GM12878 (cell line): ENCODE results near the gene MIXL1. TPM values are rescaled to one million over a fixed set of nuclear protein-coding genes. Genes with fewer than 3 reads are reported as not detected.

Experiments
- ATAC-seq: fragments of 200-7000 bp; cut with Tn5 transposase; 3 replicates; pipeline ENCODE4 v1.9.1; 2020; ENCODE audit warnings: mild to moderate bottlenecking, moderate library complexity
- BruUV-seq: library from RNA; stranded (reverse); fragments of 400-500 nt; replicated peaks from 2 replicates; lab custom pipeline; 2021; lab: Mats Ljungman, UMichigan
- CTCF ChIA-PET: fragments of 300-600 bp; sonication (Branson Sonifier 250); formaldehyde crosslinking; extraction: SDS; loops from one replicate; lab custom pipeline; 2021; ENCODE audit warnings: inconsistent platforms; lab: Yijun Ruan, JAX
- POLR2A ChIA-PET: fragments of 350-600 bp; formaldehyde crosslinking; extraction: SDS; loops from one replicate; lab custom pipeline; 2021; ENCODE audit warnings: inconsistent platforms; lab: Charles Lee
- RAD21 ChIA-PET: fragments of 300-600 bp; sonication (Branson Sonifier 250); formaldehyde crosslinking; loops from one replicate; lab custom pipeline; 2023; ENCODE audit warnings: antibody characterized with exemption; ENCODE audit not compliant: unreplicated experiment; lab: Charles Lee
- SMC1A ChIA-PET: fragments of 300-600 bp; sonication (Branson Sonifier 250); formaldehyde crosslinking; loops from one replicate; lab custom pipeline; 2023; ENCODE audit not compliant: unreplicated experiment, uncharacterized antibody; lab: Charles Lee
- DNase-seq: peaks from one replicate; pipeline ENCODE4 v3.0.0-alpha.2; 2011; ENCODE audit warnings: low read depth, low spot score
- FAIRE-seq: peaks from 3 replicates; lab custom pipeline; 2011; peaks lifted over from hg19 to GRCh38; lab: Jason Lieb, UNC
- H2AFZ ChIP-seq: 2 replicates; pipeline ENCODE4 v1.6.0; 2011; ENCODE audit warnings: low read depth, low read length, control low read depth; ENCODE audit not compliant: control insufficient read depth
- H3K27ac ChIP-seq: 2 replicates; pipeline ENCODE4 v1.5.1; 2011; ENCODE audit warnings: control low read depth; ENCODE audit not compliant: control insufficient read depth, insufficient read depth
- H3K27me3 ChIP-seq, 2 experiments: replicated peaks in 1 of 2; 2 replicates each; pipeline versions ENCODE4 v1.6.0 to v1.6.1; 2011; ENCODE audit warnings: low read length in 1 of 2; ENCODE audit not compliant: control insufficient read depth in 2 of 2, insufficient read depth in 2 of 2
- H3K36me3 ChIP-seq, 2 experiments: 2 replicates each; pipeline ENCODE4 v1.5.1; 2011; ENCODE audit warnings: low read length in 1 of 2; ENCODE audit not compliant: control insufficient read depth in 2 of 2, insufficient read depth in 2 of 2
- H3K4me1 ChIP-seq: 2 replicates; pipeline ENCODE4 v1.6.1; 2011; ENCODE audit warnings: mild to moderate bottlenecking, low read length, moderate library complexity, mixed read lengths; ENCODE audit not compliant: control insufficient read depth, insufficient read depth
- H3K4me2 ChIP-seq: 2 replicates; pipeline ENCODE4 v1.6.0; 2011; ENCODE audit warnings: control low read depth; ENCODE audit not compliant: control insufficient read depth, insufficient read depth
- H3K4me3 ChIP-seq: fragments of 200-600 bp; sonication (generic); 2 replicates; pipeline ENCODE4 v1.5.1; 2016
- H3K79me2 ChIP-seq: 2 replicates; pipeline ENCODE4 v1.6.0; 2011; ENCODE audit warnings: low read length; ENCODE audit not compliant: control insufficient read depth, insufficient read depth
- H3K9ac ChIP-seq: 2 replicates; pipeline ENCODE4 v1.8.0; 2011; ENCODE audit warnings: low read length, control low read depth, mixed read lengths; ENCODE audit not compliant: control insufficient read depth, insufficient read depth
- H3K9me3 ChIP-seq: replicated peaks from 3 replicates; pipeline ENCODE4 v1.5.1; 2011; ENCODE audit warnings: mild to moderate bottlenecking, low read length; ENCODE audit not compliant: control insufficient read depth, insufficient read depth
- H4K20me1 ChIP-seq: 2 replicates; pipeline ENCODE4 v1.6.0; 2011; ENCODE audit not compliant: control insufficient read depth, insufficient read depth
- CBX5 ChIP-seq: sonication (generic); IDR thresholded peaks from 2 replicates; pipeline ENCODE4 v1.6.1; 2016; ENCODE audit warnings: low read depth, moderate library complexity, mild to moderate bottlenecking, inconsistent platforms
- HCFC1 ChIP-seq: fragments of 150-350 bp; IDR thresholded peaks from 2 replicates; pipeline ENCODE4 v1.6.1; 2014; ENCODE audit warnings: low read length
- JUND ChIP-seq: IDR thresholded peaks from 2 replicates; pipeline ENCODE4 v1.6.1; 2012; ENCODE audit warnings: low read depth, mild to moderate bottlenecking, low read length, improper control_type of control experiment, moderate library complexity
- NFXL1 ChIP-seq: fragments of 450-650 bp; IDR thresholded peaks from 2 replicates; pipeline ENCODE4 v1.6.1; 2017; ENCODE audit warnings: antibody characterized with exemption, mild to moderate bottlenecking, borderline replicate concordance
- NR2C2 ChIP-seq: IDR thresholded peaks from 2 replicates; pipeline ENCODE4 v1.6.1; 2011; ENCODE audit warnings: borderline replicate concordance, low read depth; ENCODE audit not compliant: control insufficient read depth, insufficient read length
- PKNOX1 ChIP-seq: fragments of 450-650 bp; IDR thresholded peaks from 2 replicates; pipeline ENCODE4 v1.6.1; 2016; ENCODE audit warnings: mild to moderate bottlenecking
- SIN3A ChIP-seq: IDR thresholded peaks from 2 replicates; pipeline ENCODE4 v1.6.1; 2012; ENCODE audit warnings: low read depth, low read length, improper control_type of control experiment
- ZBTB33 ChIP-seq: fragments of 450-650 bp; IDR thresholded peaks from 2 replicates; pipeline ENCODE4 v1.6.1; 2017; ENCODE audit warnings: mild to moderate bottlenecking
- WGBS: methylation state at CpG from one replicate; pipeline ENCODE4 v1.1.6; 2016; ENCODE audit warnings: low lambda C conversion rate; ENCODE audit not compliant: insufficient replicate concordance, insufficient coverage; ENCODE audit errors: missing lambda C conversion rate; 5-methylcytosine and 5-hydroxymethylcytosine counted together
- in situ Hi-C: fragments of 300-500 bp; cut with MboI; formaldehyde crosslinking; loops from 9 replicates; pipeline ENCODE4 v1.14.3; 2018; ENCODE audit warnings: mixed read lengths
- intact Hi-C: fragments of 100-400 bp; cut with micrococcal nuclease; formaldehyde crosslinking; loops from one replicate; pipeline ENCODE4 v1.14.2; 2022; ENCODE audit not compliant: unreplicated experiment
- polyA plus RNA-seq, 11 experiments: library from polyadenylated mRNA; depleted of rRNA in 4 of 11; unstranded in 6 of 11; stranded (reverse) in 5 of 11; fragments of >200 nt; fragmentation: Nextera tagmentation in 4 of 11; fragmentation: Illumina TruSeq in 1 of 11; extraction: Ambion mirVana in 4 of 11; extraction: Trizol in 1 of 11; gene quantifications; 1 replicate in 1 of 11; 2 replicates in 10 of 11; pipeline versions ENCODE4 v1.2.1 to v1.2.3, GENCODE V29; 2011 to 2016; ENCODE audit warnings: inconsistent platforms in 2 of 11, missing spikeins in 2 of 11, low read depth in 1 of 11
- total RNA-seq, 4 experiments: library from RNA; depleted of rRNA in 3 of 4; stranded (reverse); fragments of >200 nt in 3 of 4; fragmentation: Illumina TruSeq in 1 of 4; extraction: Trizol in 1 of 4; gene quantifications; 2 replicates each; pipeline versions ENCODE4 v1.2.1 to v1.2.3, GENCODE V29; 2013 to 2021
- TF ChIP-seq, protein P1 (sequence below): IDR thresholded peaks from 2 replicates; pipeline ENCODE4 v1.6.1; 2012; ENCODE audit warnings: mild to moderate bottlenecking, low read depth, low read length
- TF ChIP-seq, protein P2 (sequence below): fragments of 450-650 bp; IDR thresholded peaks from 2 replicates; pipeline ENCODE4 v1.6.1; 2017; ENCODE audit warnings: mild to moderate bottlenecking, moderate library complexity
- TF ChIP-seq, protein P3 (sequence below): IDR thresholded peaks from 2 replicates; pipeline ENCODE4 v1.6.1; 2012; ENCODE audit warnings: low read length, inconsistent platforms

The MIXL1 gene
- total and polyA plus RNA-seq, 10 of the 15 experiments (the other 5 are each of a cell fraction or from before 2014, with no cell fraction given) = 0.11 to 0.25 (median 0.20) TPM; not detected in 2

DNA sequence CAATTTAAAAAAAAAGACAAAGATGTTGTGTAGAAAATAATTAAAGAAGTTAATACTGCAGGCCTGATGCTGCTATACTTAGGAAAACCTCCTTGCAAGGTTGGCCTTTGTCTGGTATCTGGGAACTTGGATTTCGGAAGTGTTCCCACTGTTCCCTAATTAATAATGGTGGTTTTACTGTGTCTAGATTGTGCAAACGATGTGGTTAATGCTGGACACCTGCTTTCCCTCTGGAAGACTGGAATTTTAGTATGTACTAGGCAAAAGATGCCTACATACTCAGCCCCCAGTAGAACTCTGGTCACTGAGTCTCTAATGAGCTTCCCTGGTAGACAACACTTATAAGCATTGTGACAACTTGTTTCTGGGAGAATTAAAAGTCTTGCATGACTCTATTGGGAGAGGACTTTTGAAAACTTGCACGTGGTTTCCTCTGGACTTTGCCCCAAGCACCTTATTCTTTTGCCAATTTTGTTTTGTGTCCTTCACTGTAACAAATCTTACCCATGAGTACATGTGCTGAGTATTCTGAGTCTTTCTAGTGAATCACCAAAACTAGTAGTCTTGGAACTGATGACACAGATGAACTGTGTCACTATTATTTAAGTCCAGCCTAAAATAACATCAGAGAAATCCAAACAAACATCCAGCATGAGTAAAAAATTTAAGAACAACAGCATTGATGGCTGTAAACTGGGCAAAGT is 45.1 kb downstream of the MIXL1 start:
- POLR2A ChIA-PET = no interaction called here
- in situ Hi-C loops (no loop called here), intact Hi-C loops (no loop called here)
- RAD21 ChIA-PET = no interaction called here
- Histone ChIP-seq H3K4me2 (no peak overlapping the region), H3K4me3 (no peak overlapping the region), H3K79me2 (no peaks in the 10 kb centered on the region), H4K20me1 (no peaks in the 10 kb centered on the region), H3K4me1 (no peaks in the 10 kb centered on the region), H3K27me3 (no peaks in the 10 kb centered on the region), H3K27ac (no peak overlapping the region), H2AFZ (no peak overlapping the region), H3K36me3 (no peaks in the 10 kb centered on the region; a peak in 2 of 4 replicates), H3K9me3 (no peaks in the 10 kb centered on the region), H3K9ac (no peak overlapping the region)
- SMC1A ChIA-PET = no interaction called here
- no peak for TF ChIP-seq NFXL1
- no peak for TF ChIP-seq PKNOX1
- no peak for TF ChIP-seq ZBTB33
- TF ChIP-seq, protein P1, sequence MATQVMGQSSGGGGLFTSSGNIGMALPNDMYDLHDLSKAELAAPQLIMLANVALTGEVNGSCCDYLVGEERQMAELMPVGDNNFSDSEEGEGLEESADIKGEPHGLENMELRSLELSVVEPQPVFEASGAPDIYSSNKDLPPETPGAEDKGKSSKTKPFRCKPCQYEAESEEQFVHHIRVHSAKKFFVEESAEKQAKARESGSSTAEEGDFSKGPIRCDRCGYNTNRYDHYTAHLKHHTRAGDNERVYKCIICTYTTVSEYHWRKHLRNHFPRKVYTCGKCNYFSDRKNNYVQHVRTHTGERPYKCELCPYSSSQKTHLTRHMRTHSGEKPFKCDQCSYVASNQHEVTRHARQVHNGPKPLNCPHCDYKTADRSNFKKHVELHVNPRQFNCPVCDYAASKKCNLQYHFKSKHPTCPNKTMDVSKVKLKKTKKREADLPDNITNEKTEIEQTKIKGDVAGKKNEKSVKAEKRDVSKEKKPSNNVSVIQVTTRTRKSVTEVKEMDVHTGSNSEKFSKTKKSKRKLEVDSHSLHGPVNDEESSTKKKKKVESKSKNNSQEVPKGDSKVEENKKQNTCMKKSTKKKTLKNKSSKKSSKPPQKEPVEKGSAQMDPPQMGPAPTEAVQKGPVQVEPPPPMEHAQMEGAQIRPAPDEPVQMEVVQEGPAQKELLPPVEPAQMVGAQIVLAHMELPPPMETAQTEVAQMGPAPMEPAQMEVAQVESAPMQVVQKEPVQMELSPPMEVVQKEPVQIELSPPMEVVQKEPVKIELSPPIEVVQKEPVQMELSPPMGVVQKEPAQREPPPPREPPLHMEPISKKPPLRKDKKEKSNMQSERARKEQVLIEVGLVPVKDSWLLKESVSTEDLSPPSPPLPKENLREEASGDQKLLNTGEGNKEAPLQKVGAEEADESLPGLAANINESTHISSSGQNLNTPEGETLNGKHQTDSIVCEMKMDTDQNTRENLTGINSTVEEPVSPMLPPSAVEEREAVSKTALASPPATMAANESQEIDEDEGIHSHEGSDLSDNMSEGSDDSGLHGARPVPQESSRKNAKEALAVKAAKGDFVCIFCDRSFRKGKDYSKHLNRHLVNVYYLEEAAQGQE = no peak
- TF ChIP-seq, protein P2, sequence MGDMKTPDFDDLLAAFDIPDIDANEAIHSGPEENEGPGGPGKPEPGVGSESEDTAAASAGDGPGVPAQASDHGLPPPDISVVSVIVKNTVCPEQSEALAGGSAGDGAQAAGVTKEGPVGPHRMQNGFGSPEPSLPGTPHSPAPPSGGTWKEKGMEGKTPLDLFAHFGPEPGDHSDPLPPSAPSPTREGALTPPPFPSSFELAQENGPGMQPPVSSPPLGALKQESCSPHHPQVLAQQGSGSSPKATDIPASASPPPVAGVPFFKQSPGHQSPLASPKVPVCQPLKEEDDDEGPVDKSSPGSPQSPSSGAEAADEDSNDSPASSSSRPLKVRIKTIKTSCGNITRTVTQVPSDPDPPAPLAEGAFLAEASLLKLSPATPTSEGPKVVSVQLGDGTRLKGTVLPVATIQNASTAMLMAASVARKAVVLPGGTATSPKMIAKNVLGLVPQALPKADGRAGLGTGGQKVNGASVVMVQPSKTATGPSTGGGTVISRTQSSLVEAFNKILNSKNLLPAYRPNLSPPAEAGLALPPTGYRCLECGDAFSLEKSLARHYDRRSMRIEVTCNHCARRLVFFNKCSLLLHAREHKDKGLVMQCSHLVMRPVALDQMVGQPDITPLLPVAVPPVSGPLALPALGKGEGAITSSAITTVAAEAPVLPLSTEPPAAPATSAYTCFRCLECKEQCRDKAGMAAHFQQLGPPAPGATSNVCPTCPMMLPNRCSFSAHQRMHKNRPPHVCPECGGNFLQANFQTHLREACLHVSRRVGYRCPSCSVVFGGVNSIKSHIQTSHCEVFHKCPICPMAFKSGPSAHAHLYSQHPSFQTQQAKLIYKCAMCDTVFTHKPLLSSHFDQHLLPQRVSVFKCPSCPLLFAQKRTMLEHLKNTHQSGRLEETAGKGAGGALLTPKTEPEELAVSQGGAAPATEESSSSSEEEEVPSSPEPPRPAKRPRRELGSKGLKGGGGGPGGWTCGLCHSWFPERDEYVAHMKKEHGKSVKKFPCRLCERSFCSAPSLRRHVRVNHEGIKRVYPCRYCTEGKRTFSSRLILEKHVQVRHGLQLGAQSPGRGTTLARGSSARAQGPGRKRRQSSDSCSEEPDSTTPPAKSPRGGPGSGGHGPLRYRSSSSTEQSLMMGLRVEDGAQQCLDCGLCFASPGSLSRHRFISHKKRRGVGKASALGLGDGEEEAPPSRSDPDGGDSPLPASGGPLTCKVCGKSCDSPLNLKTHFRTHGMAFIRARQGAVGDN = no peak
- TF ChIP-seq JUND = no peak
- no peak for TF ChIP-seq SIN3A
- TF ChIP-seq NR2C2 = no peak
- no peak for TF ChIP-seq CBX5
- TF ChIP-seq, protein P3, sequence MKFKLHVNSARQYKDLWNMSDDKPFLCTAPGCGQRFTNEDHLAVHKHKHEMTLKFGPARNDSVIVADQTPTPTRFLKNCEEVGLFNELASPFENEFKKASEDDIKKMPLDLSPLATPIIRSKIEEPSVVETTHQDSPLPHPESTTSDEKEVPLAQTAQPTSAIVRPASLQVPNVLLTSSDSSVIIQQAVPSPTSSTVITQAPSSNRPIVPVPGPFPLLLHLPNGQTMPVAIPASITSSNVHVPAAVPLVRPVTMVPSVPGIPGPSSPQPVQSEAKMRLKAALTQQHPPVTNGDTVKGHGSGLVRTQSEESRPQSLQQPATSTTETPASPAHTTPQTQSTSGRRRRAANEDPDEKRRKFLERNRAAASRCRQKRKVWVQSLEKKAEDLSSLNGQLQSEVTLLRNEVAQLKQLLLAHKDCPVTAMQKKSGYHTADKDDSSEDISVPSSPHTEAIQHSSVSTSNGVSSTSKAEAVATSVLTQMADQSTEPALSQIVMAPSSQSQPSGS = no peak
- no peak for TF ChIP-seq HCFC1
- FAIRE-seq (peak; percentile 74), ATAC-seq (no peak), DNase-seq (no peak)
- 79% methylated on average over 3 of the region's 3 CpGs for WGBS
- no TSS peak for BruUV-seq
- CTCF ChIA-PET = no interaction called here
